Stromal cell of bone marrow (primary cell): ENCODE data around the gene SUGCT.

Source experiments
- DNase-seq: peaks from one replicate; pipeline ENCODE4 v3.0.0-alpha.2; 2012; ENCODE audit warnings: low read depth

SUGCT gene

GRCh38 chr7:40827222-40828085, 692.6 kb downstream of the SUGCT start:
- peak; percentile 85 for DNase-seq

GRCh38 chr7:40828686-40829600, 694.1 kb downstream of the SUGCT start:
- no peak for DNase-seq

GRCh38 chr7:40833191-40833887, 698.5 kb downstream of the SUGCT start:
- no peak for DNase-seq

- no peak for DNase-seq
Observed at GRCh38 chr7:40833888-40834234, 699.1 kb downstream of the SUGCT start.

- DNase-seq, result no peak
Observed at GRCh38 chr7:40836218-40836617, 701.4 kb downstream of the SUGCT start.

- no peak for DNase-seq
Observed at GRCh38 chr7:40839881-40840280, 705.1 kb downstream of the SUGCT start.

- no peak for DNase-seq
Observed at GRCh38 chr7:40840990-40841389, 706.2 kb downstream of the SUGCT start.

- DNase-seq, result no peak
Observed at GRCh38 chr7:40842641-40843040, 707.8 kb downstream of the SUGCT start.

GRCh38 chr7:40843338-40843985, 708.7 kb downstream of the SUGCT start:
- no peak for DNase-seq

- no peak for DNase-seq
Observed at GRCh38 chr7:40845943-40846342, 711.1 kb downstream of the SUGCT start.

GRCh38 chr7:40847921-40848320, 713.1 kb downstream of the SUGCT start:
- no peak for DNase-seq

- no peak for DNase-seq
Observed at GRCh38 chr7:40848541-40849221, 713.9 kb downstream of the SUGCT start.

- no peak for DNase-seq
Observed at GRCh38 chr7:40850017-40850416, 715.2 kb downstream of the SUGCT start.

GRCh38 chr7:40851001-40851400, 716.2 kb downstream of the SUGCT start:
- DNase-seq, result no peak

- DNase-seq, result no peak
Observed at GRCh38 chr7:40859076-40859475, 724.3 kb downstream of the SUGCT start.

- DNase-seq, result no peak
Observed at GRCh38 chr7:40859965-40860543, 725.2 kb downstream of the SUGCT start.

- DNase-seq, result no peak
Observed at GRCh38 chr7:40865441-40866233, 730.8 kb downstream of the SUGCT start.

- DNase-seq, result peak; percentile 35
Observed at GRCh38 chr7:40866601-40867000, 731.8 kb downstream of the SUGCT start.

- no peak for DNase-seq
Observed at GRCh38 chr7:40870108-40870507, 735.3 kb downstream of the SUGCT start.

GRCh38 chr7:40873248-40873647, 738.4 kb downstream of the SUGCT start:
- no peak for DNase-seq
